Panc1 (cell line): Measurements from ENCODE around the gene GALNT16. TPM values are rescaled to one million over a fixed set of nuclear protein-coding genes. Genes with fewer than 3 reads are reported as not detected.
A peak's percentile ranks its signal among the peaks of the same experiment; 100 is the strongest.

Source experiments
- ATAC-seq: fragments of 200-7000 bp; cut with Tn5 transposase; 2 replicates; pipeline ENCODE4 v1.9.1; 2020; ENCODE audit warnings: mild to moderate bottlenecking, moderate library complexity
- BruUV-seq: library from RNA; stranded (reverse); fragments of 400-500 nt; replicated peaks from 2 replicates; lab custom pipeline; 2021; lab: Mats Ljungman, UMichigan
- CTCF ChIA-PET: fragments of 300-600 bp; sonication (Branson Sonifier 250); formaldehyde crosslinking; loops from one replicate; lab custom pipeline; 2022; ENCODE audit warnings: antibody characterized with exemption; lab: Charles Lee
- POLR2A ChIA-PET: fragments of 300-600 bp; sonication (Branson Sonifier 250); formaldehyde crosslinking; loops from one replicate; lab custom pipeline; 2022; ENCODE audit warnings: antibody characterized with exemption; lab: Charles Lee
- DNase-seq: peaks from one replicate; pipeline ENCODE4 v3.0.0-alpha.2; 2010; ENCODE audit warnings: low read depth, low spot score
- H3K27ac ChIP-seq: 2 replicates; pipeline ENCODE4 v1.5.1; 2011; ENCODE audit warnings: mild to moderate bottlenecking, low read length, inconsistent platforms
- H3K27me3 ChIP-seq: fragments of 200-500 bp; sonication (Bioruptor generic); 2 replicates; pipeline ENCODE4 v1.6.0; 2014; ENCODE audit warnings: low read length, inconsistent platforms; ENCODE audit not compliant: control insufficient read depth, insufficient read depth
- H3K36me3 ChIP-seq: fragments of 200-500 bp; sonication (Bioruptor generic); 2 replicates; pipeline ENCODE4 v1.5.1; 2014; ENCODE audit warnings: inconsistent platforms, mild to moderate bottlenecking, low read length, moderate library complexity; ENCODE audit not compliant: control insufficient read depth, insufficient read depth
- H3K4me1 ChIP-seq: 2 replicates; pipeline ENCODE4 v1.5.1; 2011; ENCODE audit warnings: inconsistent platforms, mild to moderate bottlenecking, low read length, moderate library complexity; ENCODE audit not compliant: control insufficient read depth, insufficient read depth
- H3K4me3 ChIP-seq, 2 experiments: 2 replicates each; pipeline ENCODE4 v1.5.1; 2011 to 2012; ENCODE audit warnings: low read depth in 2 of 2, low read length in 2 of 2, mild to moderate bottlenecking in 2 of 2, inconsistent platforms in 1 of 2, moderate library complexity in 1 of 2
- H3K9me3 ChIP-seq: fragments of 200-500 bp; sonication (Bioruptor generic); 2 replicates; pipeline ENCODE4 v1.5.1; 2014; ENCODE audit warnings: low read depth, mild to moderate bottlenecking, inconsistent platforms, low read length, moderate library complexity; ENCODE audit not compliant: control insufficient read depth, insufficient read depth
- POLR2AphosphoS5 ChIP-seq: IDR thresholded peaks from 2 replicates; pipeline ENCODE4 v1.6.1; 2012; ENCODE audit warnings: mild to moderate bottlenecking, low read depth, low read length, moderate library complexity
- SIN3A ChIP-seq: IDR thresholded peaks from 2 replicates; pipeline ENCODE4 v1.6.1; 2012; ENCODE audit warnings: low read depth, mild to moderate bottlenecking, low read length, moderate library complexity, borderline replicate concordance; ENCODE audit not compliant: insufficient read depth
- TCF7L2 ChIP-seq: IDR thresholded peaks from 2 replicates; pipeline ENCODE4 v1.6.1; 2011; ENCODE audit warnings: mild to moderate bottlenecking, low read depth, low read length, inconsistent platforms
- in situ Hi-C: cut with HindIII; loops from 2 replicates; pipeline ENCODE4 v1.10.0; 2016; ENCODE audit warnings: low sequenced_read_pairs, low pct_unique_long_range_greater_than_20kb
- intact Hi-C: fragments of 100-400 bp; cut with micrococcal nuclease; formaldehyde crosslinking; loops from one replicate; pipeline ENCODE4 v1.10.0; 2022; ENCODE audit not compliant: unreplicated experiment
- total RNA-seq: library from RNA; stranded (reverse); gene quantifications from one replicate; pipeline ENCODE4 v1.2.1, GENCODE V29; 2021; ENCODE audit not compliant: unreplicated experiment
- TF ChIP-seq, protein P1 (sequence below): fragments of 450-650 bp; IDR thresholded peaks from 2 replicates; pipeline ENCODE4 v1.5.1; 2017; ENCODE audit warnings: mild to moderate bottlenecking
- TF ChIP-seq, protein P2 (sequence below), 2 experiments: IDR thresholded peaks; 2 replicates each; pipeline ENCODE4 v1.6.1; 2011 to 2012; ENCODE audit warnings: low read depth in 2 of 2, control low read depth in 1 of 2, low read length in 1 of 2, mild to moderate bottlenecking in 1 of 2, moderate library complexity in 1 of 2; ENCODE audit not compliant: insufficient read depth in 1 of 2

Gene GALNT16
- total RNA-seq, 1 experiment from 2014 or later = 0.72 TPM

DNA sequence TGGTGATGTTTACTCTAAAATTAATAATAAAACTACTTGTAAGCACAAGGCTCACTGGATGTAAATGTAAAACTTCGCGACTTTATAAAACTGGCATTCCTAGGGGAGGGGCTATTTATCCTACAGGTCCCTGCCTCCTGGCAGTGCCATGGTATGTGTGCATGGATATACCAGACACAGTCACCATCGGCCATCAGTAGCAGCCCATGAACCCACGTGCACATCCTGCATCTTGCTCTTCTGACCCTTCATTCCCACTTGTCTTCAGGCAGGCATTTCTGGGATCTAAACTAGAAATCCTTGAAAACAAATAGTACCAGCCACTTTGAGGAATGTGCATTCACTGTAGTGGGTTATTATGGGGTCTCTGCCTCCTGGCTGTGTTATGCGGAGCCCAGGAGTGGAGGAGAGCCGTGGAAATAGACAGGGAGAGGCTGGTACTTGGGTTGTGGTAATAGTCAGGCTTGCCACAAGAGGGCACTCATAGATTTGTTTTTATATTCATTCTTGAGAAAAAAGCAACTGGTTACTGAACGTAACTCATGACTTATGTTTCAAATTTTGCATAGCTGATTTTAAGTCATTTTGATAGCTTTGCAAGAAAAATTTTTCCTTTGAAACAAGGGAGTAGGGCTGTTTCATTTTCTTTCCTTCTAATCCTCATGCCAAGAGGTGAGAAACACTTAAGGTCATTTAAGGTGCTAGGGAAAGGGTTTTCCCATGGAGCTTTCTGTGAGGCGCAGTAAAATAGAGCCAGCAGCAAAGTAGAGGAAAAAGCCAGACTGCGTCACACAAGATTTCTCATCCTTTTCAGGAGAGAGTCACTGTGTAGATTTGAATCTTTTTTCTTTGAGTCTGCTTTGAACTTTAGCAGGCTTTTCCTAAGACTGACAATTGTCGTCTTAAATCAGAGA is 17.4 kb upstream of the GALNT16 start:
- H3K9me3 ChIP-seq = no peaks in the 10 kb centered on the region
- ChIA-PET CTCF (interaction anchor here (0.9 kb wide), 1 partner anchor 113 kb away, joined by 3 read pairs; no protein-coding TSS in a partner anchor), POLR2A (interaction anchor here (0.5 to 0.6 kb wide), 3 partner anchors 218 to 600 kb away, joined by 4 to 12 read pairs (median 4); no protein-coding TSS in a partner anchor)
- DNase-seq (peak; percentile 33), ATAC-seq (peak; percentile 87)
- TF ChIP-seq TCF7L2 (no peak), SIN3A (no peak)
- TF ChIP-seq, protein P1, sequence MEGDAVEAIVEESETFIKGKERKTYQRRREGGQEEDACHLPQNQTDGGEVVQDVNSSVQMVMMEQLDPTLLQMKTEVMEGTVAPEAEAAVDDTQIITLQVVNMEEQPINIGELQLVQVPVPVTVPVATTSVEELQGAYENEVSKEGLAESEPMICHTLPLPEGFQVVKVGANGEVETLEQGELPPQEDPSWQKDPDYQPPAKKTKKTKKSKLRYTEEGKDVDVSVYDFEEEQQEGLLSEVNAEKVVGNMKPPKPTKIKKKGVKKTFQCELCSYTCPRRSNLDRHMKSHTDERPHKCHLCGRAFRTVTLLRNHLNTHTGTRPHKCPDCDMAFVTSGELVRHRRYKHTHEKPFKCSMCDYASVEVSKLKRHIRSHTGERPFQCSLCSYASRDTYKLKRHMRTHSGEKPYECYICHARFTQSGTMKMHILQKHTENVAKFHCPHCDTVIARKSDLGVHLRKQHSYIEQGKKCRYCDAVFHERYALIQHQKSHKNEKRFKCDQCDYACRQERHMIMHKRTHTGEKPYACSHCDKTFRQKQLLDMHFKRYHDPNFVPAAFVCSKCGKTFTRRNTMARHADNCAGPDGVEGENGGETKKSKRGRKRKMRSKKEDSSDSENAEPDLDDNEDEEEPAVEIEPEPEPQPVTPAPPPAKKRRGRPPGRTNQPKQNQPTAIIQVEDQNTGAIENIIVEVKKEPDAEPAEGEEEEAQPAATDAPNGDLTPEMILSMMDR = peak; percentile 73
- H3K36me3 ChIP-seq = no peaks in the 10 kb centered on the region
- H3K27me3 ChIP-seq = no peaks in the 10 kb centered on the region
- intact Hi-C loops = loop anchor here (1.0 to 10.0 kb wide), 2 partner anchors 112 to 218 kb away; no protein-coding TSS in a partner anchor
- no TSS peak for BruUV-seq
- no peak overlapping the region for H3K27ac ChIP-seq
- no peak overlapping the region for H3K4me3 ChIP-seq
- no peaks in the 10 kb centered on the region for H3K4me1 ChIP-seq
- in situ Hi-C loops = no loop called here

DNA sequence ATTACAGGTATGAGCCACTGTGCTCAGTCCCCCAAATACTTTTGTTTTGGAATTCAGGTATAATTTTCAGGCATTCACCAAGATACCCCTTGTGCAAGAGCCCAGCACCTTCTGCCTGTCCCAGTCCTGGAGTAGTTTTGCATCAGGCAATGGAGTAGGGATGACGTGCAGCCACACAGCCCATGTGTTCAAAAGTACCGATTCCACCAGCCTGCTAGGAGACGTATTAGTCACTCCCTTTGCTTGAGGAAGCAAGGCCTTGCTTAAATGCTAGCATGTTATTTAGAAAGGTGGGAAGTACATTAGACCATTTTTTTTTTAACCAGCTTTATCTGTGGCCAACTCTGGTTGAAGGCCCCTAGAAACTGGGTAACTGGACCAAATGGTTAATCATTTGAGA is 15.0 kb upstream of the GALNT16 start:
- intact Hi-C loops (loop anchor here (10.0 kb wide), 1 partner anchor 110 kb away; no protein-coding TSS in a partner anchor), in situ Hi-C loops (no loop called here)
- Histone ChIP-seq H3K4me3 (no peak overlapping the region), H3K4me1 (no peaks in the 10 kb centered on the region), H3K9me3 (no peaks in the 10 kb centered on the region), H3K36me3 (no peaks in the 10 kb centered on the region), H3K27me3 (no peaks in the 10 kb centered on the region), H3K27ac (no peak overlapping the region)
- ATAC-seq = no peak
- ChIA-PET POLR2A (no interaction called here), CTCF (interaction anchor here (0.7 kb wide), 1 partner anchor 207 kb away, joined by 13 read pairs; no protein-coding TSS in a partner anchor)
- TF ChIP-seq, protein P2, sequence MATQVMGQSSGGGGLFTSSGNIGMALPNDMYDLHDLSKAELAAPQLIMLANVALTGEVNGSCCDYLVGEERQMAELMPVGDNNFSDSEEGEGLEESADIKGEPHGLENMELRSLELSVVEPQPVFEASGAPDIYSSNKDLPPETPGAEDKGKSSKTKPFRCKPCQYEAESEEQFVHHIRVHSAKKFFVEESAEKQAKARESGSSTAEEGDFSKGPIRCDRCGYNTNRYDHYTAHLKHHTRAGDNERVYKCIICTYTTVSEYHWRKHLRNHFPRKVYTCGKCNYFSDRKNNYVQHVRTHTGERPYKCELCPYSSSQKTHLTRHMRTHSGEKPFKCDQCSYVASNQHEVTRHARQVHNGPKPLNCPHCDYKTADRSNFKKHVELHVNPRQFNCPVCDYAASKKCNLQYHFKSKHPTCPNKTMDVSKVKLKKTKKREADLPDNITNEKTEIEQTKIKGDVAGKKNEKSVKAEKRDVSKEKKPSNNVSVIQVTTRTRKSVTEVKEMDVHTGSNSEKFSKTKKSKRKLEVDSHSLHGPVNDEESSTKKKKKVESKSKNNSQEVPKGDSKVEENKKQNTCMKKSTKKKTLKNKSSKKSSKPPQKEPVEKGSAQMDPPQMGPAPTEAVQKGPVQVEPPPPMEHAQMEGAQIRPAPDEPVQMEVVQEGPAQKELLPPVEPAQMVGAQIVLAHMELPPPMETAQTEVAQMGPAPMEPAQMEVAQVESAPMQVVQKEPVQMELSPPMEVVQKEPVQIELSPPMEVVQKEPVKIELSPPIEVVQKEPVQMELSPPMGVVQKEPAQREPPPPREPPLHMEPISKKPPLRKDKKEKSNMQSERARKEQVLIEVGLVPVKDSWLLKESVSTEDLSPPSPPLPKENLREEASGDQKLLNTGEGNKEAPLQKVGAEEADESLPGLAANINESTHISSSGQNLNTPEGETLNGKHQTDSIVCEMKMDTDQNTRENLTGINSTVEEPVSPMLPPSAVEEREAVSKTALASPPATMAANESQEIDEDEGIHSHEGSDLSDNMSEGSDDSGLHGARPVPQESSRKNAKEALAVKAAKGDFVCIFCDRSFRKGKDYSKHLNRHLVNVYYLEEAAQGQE (IDR thresholded peaks at IDR 0.05; ENCODE audit: insufficient read depth in 1 of 2, low read depth in 2 of 2, low read length in 1 of 2) = no peak
- TF ChIP-seq TCF7L2 (no peak), SIN3A (no peak), POLR2AphosphoS5 (no peak)
- TF ChIP-seq, protein P1 = no peak
- DNase-seq = no peak
- no TSS peak for BruUV-seq
